Measurements from ENCODE around the gene KCNMB2. TPM values are rescaled to one million over a fixed set of nuclear protein-coding genes. Genes with fewer than 3 reads are reported as not detected.

The KCNMB2 gene
- total RNA-seq, 1 experiment from 2014 or later, result not detected

DNA sequence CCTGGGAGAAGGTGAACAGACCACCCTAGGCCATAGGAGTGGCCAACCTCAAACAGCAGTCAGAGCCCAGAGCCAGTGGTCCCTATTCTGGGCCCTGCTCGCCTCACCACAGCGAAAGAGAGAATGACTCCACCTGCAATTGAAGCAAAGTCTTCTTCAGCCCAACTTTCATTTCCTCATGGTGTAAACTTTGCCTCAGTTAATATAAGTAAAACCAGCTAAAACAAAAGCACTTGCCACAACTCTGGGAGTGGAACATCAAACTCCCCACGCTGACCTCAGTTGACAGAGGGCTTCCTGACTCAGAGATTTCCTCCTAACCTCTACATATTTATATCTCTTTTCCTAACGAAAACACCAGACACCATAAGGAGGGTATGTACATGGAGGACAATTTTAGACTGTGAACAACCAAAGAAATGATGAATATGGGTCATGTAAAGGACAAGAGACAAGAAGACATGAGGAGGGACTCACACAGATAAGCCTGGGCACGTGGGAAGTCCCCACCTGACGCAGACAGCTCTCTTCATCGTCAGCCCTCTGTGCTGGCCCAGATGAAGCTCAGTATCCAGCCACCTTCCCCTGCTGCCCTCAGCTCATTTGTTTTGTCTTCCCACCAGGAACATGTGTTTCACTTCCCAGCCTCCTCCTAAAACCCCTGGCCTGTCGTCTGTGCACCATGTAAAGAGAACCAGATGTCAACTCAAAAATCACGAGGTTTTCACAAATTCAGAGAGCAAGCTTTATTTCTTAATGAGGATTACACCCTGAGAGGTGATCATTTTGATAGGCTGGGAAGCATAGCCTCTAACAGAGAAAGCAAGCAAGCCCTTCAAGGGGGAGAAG, 140.9 kb downstream of the KCNMB2 start:
- TF ChIP-seq EZH2 (IDR thresholded peaks at IDR 0.05; ENCODE audit: low read length, unreplicated experiment) (no peak), EZH2phosphoT487 (IDR thresholded peaks at IDR 0.05; ENCODE audit: borderline replicate concordance, low read length) (no peak)
- Histone ChIP-seq H3K9me2 (replicated peaks; ENCODE audit: low read length) (no peaks in the 10 kb centered on the region), H3K36me3 (ENCODE audit: low read depth, low read length) (no peaks in the 10 kb centered on the region), H3K27ac (ENCODE audit: low read length) (no peak overlapping the region), H3K4me3 (ENCODE audit: low read length) (no peak overlapping the region), H3K9ac (ENCODE audit: low read length) (no peak overlapping the region), H2AFZ (ENCODE audit: low read length) (no peak overlapping the region), H3K4me2 (ENCODE audit: low read length) (no peak overlapping the region), H3K79me2 (ENCODE audit: low read length) (no peaks in the 10 kb centered on the region), H3K4me1 (ENCODE audit: insufficient read depth, low read length) (no peaks in the 10 kb centered on the region), H3K27me3 (ENCODE audit: low read length) (no peaks in the 10 kb centered on the region), H3F3A (ENCODE audit: low read length, unreplicated experiment) (no peaks in the 10 kb centered on the region), H3K9me3 (ENCODE audit: low read length) (0 out of 2 replicates have a peak, but pooled peaks cover 2% of the 10 kb centered on the region), H4K20me1 (ENCODE audit: low read length) (no peaks in the 10 kb centered on the region)
- POLR2A ChIA-PET (ENCODE audit: unreplicated experiment), result no interaction called here
- no peak for ATAC-seq
- intact Hi-C loops (cut with micrococcal nuclease), result no loop called here
- no peak for DNase-seq
- BruUV-seq (replicated peaks), result no TSS peak
- CTCF ChIA-PET, result no interaction called here

- BruUV-seq (replicated peaks), result no TSS peak
- DNase-seq, result no peak
- ChIA-PET POLR2A (ENCODE audit: unreplicated experiment) (no interaction called here), CTCF (no interaction called here)
- TF ChIP-seq EZH2phosphoT487 (IDR thresholded peaks at IDR 0.05; ENCODE audit: borderline replicate concordance, low read length), result no peak
- TF ChIP-seq EZH2 (IDR thresholded peaks at IDR 0.05; ENCODE audit: low read length, unreplicated experiment), result no peak
- no peak for TF ChIP-seq CTCF (conservative IDR thresholded peaks at IDR 0.05; ENCODE audit: low read depth, low read length)
- Histone ChIP-seq H2AFZ (ENCODE audit: low read length) (no peak overlapping the region), H3K27ac (ENCODE audit: low read length) (no peak overlapping the region), H3K27me3 (ENCODE audit: low read length) (no peaks in the 10 kb centered on the region), H3F3A (ENCODE audit: low read length, unreplicated experiment) (no peaks in the 10 kb centered on the region), H3K79me2 (ENCODE audit: low read length) (no peaks in the 10 kb centered on the region), H3K4me3 (ENCODE audit: low read length) (no peak overlapping the region), H3K9me2 (replicated peaks; ENCODE audit: low read length) (no peaks in the 10 kb centered on the region), H3K36me3 (ENCODE audit: low read depth, low read length) (no peaks in the 10 kb centered on the region), H3K9ac (ENCODE audit: low read length) (no peak overlapping the region), H3K4me2 (ENCODE audit: low read length) (no peak overlapping the region), H4K20me1 (ENCODE audit: low read length) (no peaks in the 10 kb centered on the region), H3K4me1 (ENCODE audit: insufficient read depth, low read length) (no peaks in the 10 kb centered on the region), H3K9me3 (ENCODE audit: low read length) (0 out of 2 replicates have a peak, but pooled peaks cover 2% of the 10 kb centered on the region)
- intact Hi-C loops (cut with micrococcal nuclease), result no loop called here
- no peak for ATAC-seq
These were observed 141.7 kb downstream of the KCNMB2 start for GRCh38 chr3:178677961-178678360.

- Histone ChIP-seq H2AFZ (ENCODE audit: low read length) (no peak overlapping the region), H3K9me3 (ENCODE audit: low read length) (0 out of 2 replicates have a peak, but pooled peaks cover 2% of the 10 kb centered on the region), H3K9ac (ENCODE audit: low read length) (no peak overlapping the region), H3K79me2 (ENCODE audit: low read length) (no peaks in the 10 kb centered on the region), H3K4me1 (ENCODE audit: insufficient read depth, low read length) (no peaks in the 10 kb centered on the region), H3K27me3 (ENCODE audit: low read length) (no peaks in the 10 kb centered on the region), H3K9me2 (replicated peaks; ENCODE audit: low read length) (no peaks in the 10 kb centered on the region), H3K4me3 (ENCODE audit: low read length) (no peak overlapping the region), H3K4me2 (ENCODE audit: low read length) (no peak overlapping the region), H3K27ac (ENCODE audit: low read length) (no peak overlapping the region), H3F3A (ENCODE audit: low read length, unreplicated experiment) (no peaks in the 10 kb centered on the region), H4K20me1 (ENCODE audit: low read length) (no peaks in the 10 kb centered on the region), H3K36me3 (ENCODE audit: low read depth, low read length) (no peaks in the 10 kb centered on the region)
- ChIA-PET POLR2A (ENCODE audit: unreplicated experiment) (no interaction called here), CTCF (no interaction called here)
- ATAC-seq (no peak), DNase-seq (no peak)
- TF ChIP-seq EZH2 (IDR thresholded peaks at IDR 0.05; ENCODE audit: low read length, unreplicated experiment) (no peak), CTCF (conservative IDR thresholded peaks at IDR 0.05; ENCODE audit: low read depth, low read length) (no peak), EZH2phosphoT487 (IDR thresholded peaks at IDR 0.05; ENCODE audit: borderline replicate concordance, low read length) (no peak)
- no TSS peak for BruUV-seq (replicated peaks)
- intact Hi-C loops (cut with micrococcal nuclease), result no loop called here
These were observed 143.8 kb downstream of the KCNMB2 start for GRCh38 chr3:178680037-178680436.
